Stimulated activated CD8-positive, alpha-beta memory T cell treated with anti-CD3 and anti-CD28 coated beads, Interleukin-15, amount 100 ng/mL, for 24 hours (primary cell): ENCODE results near the gene POLR3H.

Experiments used
- DNase-seq: peaks from one replicate; pipeline ENCODE4 v3.0.0-alpha.2; 2020; ENCODE audit warnings: low read depth

The POLR3H gene

GRCh38 chr22:41535244-41535643 lies 9.0 kb downstream of the POLR3H start:
- no peak for DNase-seq

GRCh38 chr22:41534219-41534618 lies 10.1 kb downstream of the POLR3H start:
- DNase-seq, result no peak

GRCh38 chr22:41532908-41533825 lies 11.1 kb downstream of the POLR3H start:
- DNase-seq, result peak; percentile 34

GRCh38 chr22:41531715-41532477 lies 12.4 kb downstream of the POLR3H start:
- no peak for DNase-seq

- DNase-seq, result no peak
Measured at GRCh38 chr22:41530890-41531714, 13.2 kb downstream of the POLR3H start.

GRCh38 chr22:41528938-41529561 lies 15.2 kb downstream of the POLR3H start:
- no peak for DNase-seq

GRCh38 chr22:41528132-41528766 lies 16.0 kb downstream of the POLR3H start:
- DNase-seq, result no peak

GRCh38 chr22:41526830-41527799 lies 17.2 kb downstream of the POLR3H start:
- peak; percentile 64 for DNase-seq

- DNase-seq, result no peak
Measured at GRCh38 chr22:41526226-41526829, 17.9 kb downstream of the POLR3H start.

- DNase-seq, result no peak
Measured at GRCh38 chr22:41525450-41526225, 18.6 kb downstream of the POLR3H start.

- DNase-seq, result peak; percentile 29
Measured at GRCh38 chr22:41524809-41525449, 19.3 kb downstream of the POLR3H start.

- DNase-seq, result no peak
Measured at GRCh38 chr22:41524251-41524661, 20.0 kb downstream of the POLR3H start.

- DNase-seq, result no peak
Measured at GRCh38 chr22:41523464-41524221, 20.6 kb downstream of the POLR3H start.

GRCh38 chr22:41522813-41523212 lies 21.5 kb downstream of the POLR3H start:
- DNase-seq, result no peak

- no peak for DNase-seq
Measured at GRCh38 chr22:41521126-41521525, 23.1 kb downstream of the POLR3H start.

- DNase-seq, result no peak
Measured at GRCh38 chr22:41518048-41518347, 26.3 kb downstream of the POLR3H start.

GRCh38 chr22:41517172-41518047 lies 26.9 kb downstream of the POLR3H start:
- no peak for DNase-seq
